ENCODE results near the gene CPLX3.

DNA sequence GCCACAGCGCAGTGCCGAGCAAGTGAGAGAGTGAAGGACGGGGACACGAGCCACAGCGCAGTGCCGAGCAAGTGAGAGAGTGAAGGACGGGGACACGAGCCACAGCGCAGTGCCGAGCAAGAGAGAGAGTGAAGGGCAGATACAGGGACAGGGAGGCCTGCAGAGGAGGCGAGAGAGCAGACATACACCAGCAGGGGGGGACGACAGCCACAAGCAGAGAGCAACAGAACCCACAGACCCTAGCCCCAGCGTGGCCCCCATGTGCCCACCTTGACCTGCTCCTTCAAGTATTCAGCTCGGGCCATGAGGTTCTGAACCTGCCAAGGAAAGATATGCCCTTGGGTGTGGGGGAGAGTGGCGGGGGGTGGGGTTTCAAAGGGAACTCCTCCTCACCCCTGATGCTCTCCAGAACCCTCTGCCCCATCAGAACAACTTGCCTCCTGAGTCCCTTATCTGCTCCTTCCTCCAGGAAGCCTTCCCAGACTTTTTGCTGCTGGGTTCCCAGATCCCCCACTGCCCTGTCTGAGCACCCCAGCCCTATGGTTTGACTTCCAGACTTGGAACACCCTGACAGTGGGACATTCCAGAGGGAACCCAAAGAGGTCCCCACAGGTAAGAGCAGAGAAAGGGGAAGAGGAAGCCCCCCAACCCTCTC, 11.2 kb downstream of the CPLX3 start:
- TF ChIP-seq, protein P1, sequence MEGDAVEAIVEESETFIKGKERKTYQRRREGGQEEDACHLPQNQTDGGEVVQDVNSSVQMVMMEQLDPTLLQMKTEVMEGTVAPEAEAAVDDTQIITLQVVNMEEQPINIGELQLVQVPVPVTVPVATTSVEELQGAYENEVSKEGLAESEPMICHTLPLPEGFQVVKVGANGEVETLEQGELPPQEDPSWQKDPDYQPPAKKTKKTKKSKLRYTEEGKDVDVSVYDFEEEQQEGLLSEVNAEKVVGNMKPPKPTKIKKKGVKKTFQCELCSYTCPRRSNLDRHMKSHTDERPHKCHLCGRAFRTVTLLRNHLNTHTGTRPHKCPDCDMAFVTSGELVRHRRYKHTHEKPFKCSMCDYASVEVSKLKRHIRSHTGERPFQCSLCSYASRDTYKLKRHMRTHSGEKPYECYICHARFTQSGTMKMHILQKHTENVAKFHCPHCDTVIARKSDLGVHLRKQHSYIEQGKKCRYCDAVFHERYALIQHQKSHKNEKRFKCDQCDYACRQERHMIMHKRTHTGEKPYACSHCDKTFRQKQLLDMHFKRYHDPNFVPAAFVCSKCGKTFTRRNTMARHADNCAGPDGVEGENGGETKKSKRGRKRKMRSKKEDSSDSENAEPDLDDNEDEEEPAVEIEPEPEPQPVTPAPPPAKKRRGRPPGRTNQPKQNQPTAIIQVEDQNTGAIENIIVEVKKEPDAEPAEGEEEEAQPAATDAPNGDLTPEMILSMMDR (IDR thresholded peaks at IDR 0.05; ENCODE audit: low read depth, low read length): no peak
- TF ChIP-seq MYC (IDR thresholded peaks at IDR 0.05; ENCODE audit: low read depth, low read length) (no peak), POLR2A (IDR thresholded peaks at IDR 0.05; ENCODE audit: extremely low read depth, insufficient read length) (no peak)
- TF ChIP-seq, protein P2, sequence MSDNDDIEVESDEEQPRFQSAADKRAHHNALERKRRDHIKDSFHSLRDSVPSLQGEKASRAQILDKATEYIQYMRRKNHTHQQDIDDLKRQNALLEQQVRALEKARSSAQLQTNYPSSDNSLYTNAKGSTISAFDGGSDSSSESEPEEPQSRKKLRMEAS (IDR thresholded peaks at IDR 0.05; ENCODE audit: low read depth, low read length): no peak

Measured in NB4 (cell line).